PC-9 (cell line): ENCODE results near the gene ZMIZ1. TPM values are rescaled to one million over a fixed set of nuclear protein-coding genes. Genes with fewer than 3 reads are reported as not detected.

ENCODE experiments used
- BruUV-seq: library from RNA; stranded (reverse); fragments of 400-500 nt; replicated peaks from 2 replicates; lab custom pipeline; 2021; lab: Mats Ljungman, UMichigan
- CTCF ChIA-PET: fragments of 300-600 bp; sonication (Branson Sonifier 250); formaldehyde crosslinking; loops from one replicate; lab custom pipeline; 2022; ENCODE audit warnings: antibody characterized with exemption; lab: Charles Lee
- POLR2A ChIA-PET: fragments of 300-600 bp; sonication (Branson Sonifier 250); formaldehyde crosslinking; loops from one replicate; lab custom pipeline; 2022; ENCODE audit warnings: antibody characterized with exemption; ENCODE audit not compliant: unreplicated experiment; lab: Charles Lee
- DNase-seq, 2 experiments: peaks; one replicate each; pipeline versions ENCODE4 v3.0.0 to v3.0.0-alpha.2; 2015 to 2022; ENCODE audit warnings: mixed read lengths in 1 of 2
- H2AFZ ChIP-seq: fragments of 200-600 bp; sonication (generic); 2 replicates; pipeline ENCODE4 v1.8.1; 2017; ENCODE audit warnings: antibody characterized with exemption
- H3F3A ChIP-seq: fragments of 200-600 bp; sonication (generic); 2 replicates; pipeline ENCODE4 v1.8.1; 2017; ENCODE audit warnings: antibody characterized with exemption, mild to moderate bottlenecking, low read depth; ENCODE audit not compliant: insufficient read depth
- H3K27ac ChIP-seq: fragments of 200-600 bp; sonication (generic); 2 replicates; pipeline ENCODE4 v1.6.1; 2016; ENCODE audit warnings: mixed run types
- H3K27me3 ChIP-seq: fragments of 200-600 bp; sonication (generic); 2 replicates; pipeline ENCODE4 v1.6.1; 2016; ENCODE audit warnings: low read depth, mixed run types; ENCODE audit not compliant: insufficient read depth
- H3K36me3 ChIP-seq: fragments of 200-600 bp; sonication (generic); 2 replicates; pipeline ENCODE4 v1.6.1; 2016; ENCODE audit warnings: low read depth, mixed run types
- H3K4me1 ChIP-seq: fragments of 200-600 bp; sonication (generic); replicated peaks from 2 replicates; pipeline ENCODE4 v1.6.1; 2016; ENCODE audit warnings: mixed run types; ENCODE audit not compliant: insufficient read depth
- H3K4me2 ChIP-seq: fragments of 200-600 bp; sonication (generic); 2 replicates; pipeline ENCODE4 v1.6.1; 2017; ENCODE audit warnings: mixed run types
- H3K4me3 ChIP-seq: fragments of 200-600 bp; sonication (generic); 2 replicates; pipeline ENCODE4 v1.6.1; 2016; ENCODE audit warnings: mixed run types
- H3K79me2 ChIP-seq: fragments of 200-600 bp; sonication (generic); 2 replicates; pipeline ENCODE4 v1.6.1; 2017; ENCODE audit warnings: low read depth, mixed run types
- H3K9me2 ChIP-seq: fragments of 200-600 bp; sonication (generic); 2 replicates; pipeline ENCODE4 v1.8.1; 2017; ENCODE audit warnings: mild to moderate bottlenecking; ENCODE audit not compliant: insufficient read depth
- H3K9me3 ChIP-seq: fragments of 200-600 bp; sonication (generic); 2 replicates; pipeline ENCODE4 v1.8.1; 2016; ENCODE audit warnings: low read depth; ENCODE audit not compliant: insufficient read depth
- H4K20me1 ChIP-seq: fragments of 200-600 bp; sonication (generic); 2 replicates; pipeline ENCODE4 v1.8.1; 2017; ENCODE audit not compliant: insufficient read depth
- CTCF ChIP-seq: fragments of 200-600 bp; sonication (generic); conservative IDR thresholded peaks from 2 replicates; pipeline ENCODE4 v1.6.1; 2017; ENCODE audit warnings: mixed run types, antibody characterized with exemption, mild to moderate bottlenecking, moderate library complexity
- EZH2 ChIP-seq: fragments of 200-600 bp; sonication (generic); IDR thresholded peaks from 2 replicates; pipeline ENCODE4 v1.8.0; 2017; ENCODE audit warnings: antibody characterized with exemption, low read depth
- intact Hi-C: fragments of 100-400 bp; cut with micrococcal nuclease; formaldehyde crosslinking; loops from one replicate; pipeline ENCODE4 v1.10.0; 2022; ENCODE audit not compliant: unreplicated experiment
- total RNA-seq: library from RNA; stranded (reverse); gene quantifications from 2 replicates; pipeline ENCODE4 v1.2.3, GENCODE V29; 2021

Gene ZMIZ1
- total RNA-seq, 1 experiment from 2014 or later: 47.6 TPM

- TF ChIP-seq CTCF: no peak
- no peak for TF ChIP-seq EZH2
- Histone ChIP-seq H2AFZ (peak overlapping the region; percentile 90), H3K4me2 (peak overlapping the region; percentile 100), H3K36me3 (no peaks in the 10 kb centered on the region), H3K4me3 (peak overlapping the region; percentile 85), H4K20me1 (peaks cover 7% of the 10 kb centered on the region; the same call in 1 of the 2 replicates), H3K79me2 (peaks cover 32% of the 10 kb centered on the region), H3K9me2 (no peaks in the 10 kb centered on the region), H3K27me3 (no peaks in the 10 kb centered on the region), H3K9me3 (no peaks in the 10 kb centered on the region), H3K27ac (no peak overlapping the region), H3K4me1 (peaks cover 25% of the 10 kb centered on the region), H3F3A (peaks cover 12% of the 10 kb centered on the region; the same call in 1 of the 2 replicates)
- intact Hi-C loops: loop anchor here (1.0 to 10.0 kb wide), 8 partner anchors 60 to 764 kb away; no protein-coding TSS in a partner anchor
- CTCF ChIA-PET: interaction anchor here (0.6 to 1.2 kb wide), 11 partner anchors 12 to 410 kb away, joined by 3 to 11 read pairs (median 4); no protein-coding TSS in a partner anchor
- POLR2A ChIA-PET: interaction anchor here (0.7 kb wide), 2 partner anchors 102 to 556 kb away, joined by 4 to 5 read pairs; no protein-coding TSS in a partner anchor
- DNase-seq: peak; percentile 76 to 87
- BruUV-seq: no TSS peak
These were observed 1.2 kb upstream of the ZMIZ1 start for GRCh38 chr10:79067241-79068202.

GRCh38 chr10:79068203-79068561, 584 bp upstream of the ZMIZ1 start:
- no TSS peak for BruUV-seq
- Histone ChIP-seq H3K36me3 (no peaks in the 10 kb centered on the region), H3K79me2 (peaks cover 39% of the 10 kb centered on the region), H3K4me2 (peak overlapping the region; percentile 100), H4K20me1 (peaks cover 12% of the 10 kb centered on the region), H3F3A (peaks cover 14% of the 10 kb centered on the region; the same call in 1 of the 2 replicates), H3K27me3 (no peaks in the 10 kb centered on the region), H3K9me3 (no peaks in the 10 kb centered on the region), H2AFZ (peak overlapping the region; percentile 90), H3K4me1 (peaks cover 32% of the 10 kb centered on the region), H3K4me3 (peak overlapping the region; percentile 85), H3K9me2 (no peaks in the 10 kb centered on the region), H3K27ac (no peak overlapping the region)
- TF ChIP-seq CTCF (no peak; the same call in 1 of the 2 replicates), EZH2 (no peak)
- CTCF ChIA-PET: interaction anchor here (0.6 to 1.2 kb wide), 4 partner anchors 26 to 143 kb away, joined by 4 to 11 read pairs (median 5); no protein-coding TSS in a partner anchor
- POLR2A ChIA-PET: no interaction called here
- no peak for DNase-seq
- intact Hi-C loops: loop anchor here (1.0 to 10.0 kb wide), 7 partner anchors 59 to 765 kb away; no protein-coding TSS in a partner anchor

GRCh38 chr10:79069325-79070080, 737 bp downstream of the ZMIZ1 start:
- ChIA-PET CTCF (no interaction called here), POLR2A (no interaction called here)
- Histone ChIP-seq H3K9me2 (no peaks in the 10 kb centered on the region), H3K4me1 (peaks cover 45% of the 10 kb centered on the region), H4K20me1 (peaks cover 25% of the 10 kb centered on the region), H3F3A (peaks cover 14% of the 10 kb centered on the region; the same call in 1 of the 2 replicates), H2AFZ (peak overlapping the region; percentile 79), H3K9me3 (no peaks in the 10 kb centered on the region), H3K36me3 (no peaks in the 10 kb centered on the region), H3K27ac (peak overlapping the region; percentile 33), H3K4me3 (peak overlapping the region; percentile 85), H3K79me2 (peaks cover 52% of the 10 kb centered on the region), H3K4me2 (peak overlapping the region; percentile 99), H3K27me3 (no peaks in the 10 kb centered on the region)
- TF ChIP-seq CTCF: no peak
- TF ChIP-seq EZH2: no peak
- BruUV-seq: TSS peak; percentile 11
- intact Hi-C loops: loop anchor here (2.0 to 10.0 kb wide), 7 partner anchors 43 to 1023 kb away; no protein-coding TSS in a partner anchor
- peak in 1 of 2 experiments; percentile 47 for DNase-seq
